H1 (cell line): ENCODE data around the gene SOSTDC1. TPM values are rescaled to one million over a fixed set of nuclear protein-coding genes. Genes with fewer than 3 reads are reported as not detected.

Experiments used
- CHD2 ChIP-seq: IDR thresholded peaks from 2 replicates; pipeline ENCODE4 v1.6.1; 2012; ENCODE audit warnings: low read length, improper control_type of control experiment
- POLR2A ChIP-seq, 2 experiments: IDR thresholded peaks; 1 replicate in 1 of 2; 2 replicates in 1 of 2; pipeline ENCODE4 v1.6.1; 2011; ENCODE audit warnings: low read depth in 2 of 2, low read length in 2 of 2, mild to moderate bottlenecking in 2 of 2; ENCODE audit errors: control extremely low read depth in 1 of 2
- TAF7 ChIP-seq: optimal IDR thresholded peaks from 2 replicates; pipeline ENCODE3; 2011; ENCODE audit warnings: low read depth, mild to moderate bottlenecking, inconsistent platforms, low read length, moderate library complexity, borderline replicate concordance
- polyA plus RNA-seq, 7 experiments: library from polyadenylated mRNA; depleted of rRNA in 3 of 7; stranded (reverse) in 5 of 7; unstranded in 2 of 7; fragments of >200 nt in 5 of 7; fragments of 200-250 nt in 2 of 7; gene quantifications; 1 replicate in 5 of 7; 2 replicates in 1 of 7; 4 replicates in 1 of 7; pipeline versions ENCODE4 v1.2.1 to v1.2.3, GENCODE V29; 2011 to 2013; ENCODE audit warnings: missing spikeins in 2 of 7, mixed read lengths in 2 of 7
- small RNA-seq: library from polyadenylated mRNA; stranded (forward); fragments of <200 nt; extraction: miRNeasy Mini kit (QIAGEN cat#:217004); gene quantifications from one replicate; pipeline ENCODE3, GENCODE V24; 2013; ENCODE audit not compliant: insufficient read depth
- total RNA-seq: library from RNA; stranded (reverse); fragmentation: NEBNext Ultra II Directional; extraction: Animal tissue kit (Norgen Biotek cat#: 25700); gene quantifications from 2 replicates; pipeline ENCODE4 v1.2.1, GENCODE V29; 2021

Gene SOSTDC1
- total and polyA plus RNA-seq, 2 of the 8 experiments (the other 6 are each of a cell fraction or from before 2014, with no cell fraction given) = 0.35 to 0.79 TPM

DNA sequence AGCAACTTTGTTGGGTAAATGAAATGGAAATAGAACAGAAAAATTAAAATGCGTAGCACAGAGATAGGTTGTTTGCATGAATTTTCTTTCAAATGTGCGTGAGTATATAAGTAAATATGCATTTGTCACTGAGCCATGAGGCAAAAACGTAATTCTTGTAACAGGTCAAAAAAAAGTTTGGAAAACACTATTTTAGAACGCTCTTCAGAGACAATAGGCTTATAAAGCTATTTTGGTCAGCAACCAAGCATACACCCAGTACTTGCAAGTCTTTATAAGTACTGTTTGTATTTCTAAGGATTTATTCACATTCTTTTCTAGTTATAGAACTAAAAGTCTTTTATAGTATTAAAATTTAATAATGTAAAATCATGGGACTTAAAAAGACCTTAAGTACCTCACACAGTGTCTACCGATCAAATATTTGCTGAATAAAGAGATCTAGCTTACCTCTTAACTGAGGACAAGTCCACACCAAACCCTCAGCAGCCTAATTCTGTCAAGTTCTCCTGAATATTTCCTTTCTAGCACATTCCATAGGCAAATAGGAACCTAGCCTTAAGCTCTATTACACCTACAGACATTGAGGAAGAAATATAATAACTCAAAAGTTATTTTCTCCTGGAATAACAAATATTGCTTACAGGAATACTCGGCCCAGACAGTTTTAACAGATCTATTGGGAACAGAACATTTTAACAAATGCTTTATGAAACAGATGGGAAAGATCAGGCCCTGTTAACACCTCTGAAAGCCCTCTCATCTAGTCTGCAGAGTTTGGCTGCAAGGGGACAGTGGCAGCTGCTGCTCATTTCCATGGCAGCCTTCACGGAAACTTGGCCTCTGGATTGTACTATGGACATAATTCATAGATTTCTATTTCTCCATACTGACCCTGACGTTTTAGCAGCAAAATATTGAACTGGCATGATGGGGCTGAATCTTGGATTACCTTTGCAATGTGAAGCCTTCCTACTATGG, 53.0 kb downstream of the SOSTDC1 start (continued):
- TF ChIP-seq POLR2A (IDR thresholded peaks at IDR 0.05; ENCODE audit: control extremely low read depth in 1 of 2, low read depth in 2 of 2, low read length in 2 of 2) (no peak), CHD2 (no peak), TAF7 (no peak)

Small RNA genes within 50 kb of the gene (small RNA-seq; reads per million reads assigned to genes)
- not detected for gene AC005014.3

Other genes with a start within 250 kb of the SOSTDC1 start
- gene CRPPA, start 44.2 kb downstream of the SOSTDC1 start, total RNA-seq = 0.39 and 0.71 TPM in 2 replicates
- 0.20 and 0.23 TPM in 2 replicates for gene CRPPA, start 44.2 kb downstream of the SOSTDC1 start, polyA plus RNA-seq (2011; rRNA removed)
- gene LRRC72, start 61.1 kb upstream of the SOSTDC1 start, total RNA-seq = not detected in 2 replicates
- not detected in 2 replicates for gene LRRC72, start 61.1 kb upstream of the SOSTDC1 start, polyA plus RNA-seq (2011; rRNA removed)
- 9.3 and 9.6 TPM in 2 replicates for gene ANKMY2, start 180.0 kb upstream of the SOSTDC1 start, total RNA-seq
- gene ANKMY2, start 180.0 kb upstream of the SOSTDC1 start, polyA plus RNA-seq (2011; rRNA removed) = 3.8 and 5.2 TPM in 2 replicates
- 98.4 and 103 TPM in 2 replicates for gene BZW2, start 180.4 kb upstream of the SOSTDC1 start, total RNA-seq
- 26.0 and 32.3 TPM in 2 replicates for gene BZW2, start 180.4 kb upstream of the SOSTDC1 start, polyA plus RNA-seq (2011; rRNA removed)